Prostate gland (tissue), 2 donors: ENCODE measurements around the gene SLC13A5. TPM values are rescaled to one million over a fixed set of nuclear protein-coding genes. Genes with fewer than 3 reads are reported as not detected.

Experiments used
- DNase-seq: peaks from one replicate; pipeline ENCODE4 v3.0.0-alpha.2; 2019; ENCODE audit warnings: low spot score
- H3K27ac ChIP-seq, 2 donors: fragments of 200-600 bp; sonication (generic); 2 replicates each; pipeline ENCODE4 v1.5.1; 2017 to 2019
- H3K27me3 ChIP-seq: fragments of 200-600 bp; sonication (generic); replicated peaks from 2 replicates; pipeline ENCODE4 v1.5.1; 2019; ENCODE audit not compliant: insufficient read depth
- H3K36me3 ChIP-seq, 2 donors: fragments of 200-600 bp; sonication (generic); 1 replicate in 1 of 2; 2 replicates in 1 of 2; pipeline versions ENCODE4 v1.5.1 to v1.8.1; 2017 to 2019
- H3K4me1 ChIP-seq: fragments of 200-600 bp; sonication (generic); replicated peaks from 2 replicates; pipeline ENCODE4 v1.5.1; 2019
- H3K4me3 ChIP-seq, 2 donors: fragments of 200-600 bp; sonication (generic); 2 replicates each; pipeline ENCODE4 v1.5.1; 2017 to 2019
- H3K9me3 ChIP-seq: fragments of 200-600 bp; sonication (generic); 2 replicates; pipeline ENCODE4 v1.5.1; 2017
- POLR2A ChIP-seq: fragments of 450-650 bp; IDR thresholded peaks from one replicate; pipeline ENCODE4 v1.6.1; 2016; ENCODE audit warnings: antibody characterized with exemption, mild to moderate bottlenecking
- POLR2AphosphoS5 ChIP-seq: sonication (generic); formaldehyde crosslinking; IDR thresholded peaks from one replicate; pipeline ENCODE4 v1.6.1; 2017; ENCODE audit warnings: antibody characterized with exemption
- WGBS: methylation state at CpG from one replicate; pipeline ENCODE4 v1.1.5; 2018; 5-methylcytosine and 5-hydroxymethylcytosine counted together
- intact Hi-C: fragments of 100-400 bp; cut with DNase I; formaldehyde crosslinking; loops from one replicate; pipeline ENCODE4 v1.14.2; 2022
- total RNA-seq, 2 donors: library from RNA; depleted of rRNA; stranded (reverse); fragments of >200 nt; gene quantifications; one replicate each; pipeline ENCODE4 v1.1.0, GENCODE V29; 2016
- TF ChIP-seq, protein P1 (sequence below), 4 experiments: fragments of 200-600 bp in 2 of 4; fragments of 450-650 bp in 2 of 4; sonication (generic) in 2 of 4; IDR thresholded peaks; 1 replicate in 3 of 4; 2 replicates in 1 of 4; pipeline ENCODE4 v1.5.1; 2016 to 2019; ENCODE audit warnings: antibody characterized with exemption in 4 of 4, mild to moderate bottlenecking in 2 of 4, moderate library complexity in 2 of 4

SLC13A5 gene
- total RNA-seq, 2 donors from 2014 or later, result 1.1 to 1.6 TPM

DNA sequence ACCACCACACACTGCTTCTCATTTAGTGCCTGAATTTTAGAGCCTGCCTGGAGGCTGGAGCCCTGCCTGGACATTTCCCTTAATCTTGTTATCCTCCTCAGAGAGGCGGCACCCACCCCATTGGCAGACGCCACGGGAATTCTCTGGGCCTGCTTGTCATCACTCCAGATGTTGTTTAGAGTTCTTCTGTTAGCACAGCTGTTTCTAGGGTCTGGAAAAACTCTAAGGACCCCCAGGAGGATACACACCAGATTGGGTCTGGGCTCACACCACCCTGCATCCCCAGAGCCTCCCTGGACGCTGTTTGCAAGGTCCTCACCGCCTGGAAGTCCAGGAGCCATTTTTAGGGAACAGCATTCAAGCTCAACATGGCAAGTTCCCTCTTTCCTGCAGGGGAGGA lies 42.1 kb upstream of the SLC13A5 start:
- whole genome bisulfite sequencing, result 69% methylated on average over 5 of the region's 5 CpGs
- Histone ChIP-seq H3K9me3 (no peaks in the 10 kb centered on the region), H3K4me3 (peak overlapping the region; percentile 25 to 33), H3K36me3 (no peaks in the 10 kb centered on the region), H3K4me1 (no peaks in the 10 kb centered on the region), H3K27ac (peak overlapping the region; percentile 71 to 76), H3K27me3 (no peaks in the 10 kb centered on the region)
- intact Hi-C loops, result no loop called here
- TF ChIP-seq POLR2A (no peak), POLR2AphosphoS5 (no peak)
- TF ChIP-seq, protein P1, sequence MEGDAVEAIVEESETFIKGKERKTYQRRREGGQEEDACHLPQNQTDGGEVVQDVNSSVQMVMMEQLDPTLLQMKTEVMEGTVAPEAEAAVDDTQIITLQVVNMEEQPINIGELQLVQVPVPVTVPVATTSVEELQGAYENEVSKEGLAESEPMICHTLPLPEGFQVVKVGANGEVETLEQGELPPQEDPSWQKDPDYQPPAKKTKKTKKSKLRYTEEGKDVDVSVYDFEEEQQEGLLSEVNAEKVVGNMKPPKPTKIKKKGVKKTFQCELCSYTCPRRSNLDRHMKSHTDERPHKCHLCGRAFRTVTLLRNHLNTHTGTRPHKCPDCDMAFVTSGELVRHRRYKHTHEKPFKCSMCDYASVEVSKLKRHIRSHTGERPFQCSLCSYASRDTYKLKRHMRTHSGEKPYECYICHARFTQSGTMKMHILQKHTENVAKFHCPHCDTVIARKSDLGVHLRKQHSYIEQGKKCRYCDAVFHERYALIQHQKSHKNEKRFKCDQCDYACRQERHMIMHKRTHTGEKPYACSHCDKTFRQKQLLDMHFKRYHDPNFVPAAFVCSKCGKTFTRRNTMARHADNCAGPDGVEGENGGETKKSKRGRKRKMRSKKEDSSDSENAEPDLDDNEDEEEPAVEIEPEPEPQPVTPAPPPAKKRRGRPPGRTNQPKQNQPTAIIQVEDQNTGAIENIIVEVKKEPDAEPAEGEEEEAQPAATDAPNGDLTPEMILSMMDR (IDR thresholded peaks at IDR 0.05), result no peak
- no peak for DNase-seq

DNA sequence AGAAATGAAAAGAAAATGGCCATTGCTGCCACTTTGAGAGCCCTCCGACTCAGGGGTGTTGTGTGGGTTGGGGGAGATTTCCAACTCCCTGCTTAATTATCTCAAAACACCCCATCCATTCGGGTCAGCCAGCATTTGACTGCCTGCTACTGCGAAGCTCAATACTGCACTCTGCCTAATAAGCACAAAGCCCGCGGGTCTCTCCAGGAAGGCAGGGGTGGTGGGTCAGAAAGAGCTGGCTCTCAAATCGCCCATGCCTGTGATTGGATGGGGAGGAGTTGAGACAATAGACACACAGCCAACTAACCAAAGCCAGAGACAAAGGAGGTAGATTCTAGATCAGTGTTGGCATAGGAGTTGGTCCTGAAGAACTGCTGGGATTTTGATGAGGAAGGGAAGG lies 40.4 kb upstream of the SLC13A5 start:
- Histone ChIP-seq H3K4me1 (no peaks in the 10 kb centered on the region), H3K4me3 (no peak overlapping the region), H3K27ac (peak overlapping the region in 1 of 2 donors; percentile 21), H3K9me3 (no peaks in the 10 kb centered on the region), H3K36me3 (no peaks in the 10 kb centered on the region), H3K27me3 (no peaks in the 10 kb centered on the region)
- TF ChIP-seq POLR2A (no peak), POLR2AphosphoS5 (no peak)
- TF ChIP-seq, protein P1 (IDR thresholded peaks at IDR 0.05), result no peak
- no peak for DNase-seq
- intact Hi-C loops, result no loop called here
- 72% methylated on average over 6 of the region's 6 CpGs for WGBS

DNA sequence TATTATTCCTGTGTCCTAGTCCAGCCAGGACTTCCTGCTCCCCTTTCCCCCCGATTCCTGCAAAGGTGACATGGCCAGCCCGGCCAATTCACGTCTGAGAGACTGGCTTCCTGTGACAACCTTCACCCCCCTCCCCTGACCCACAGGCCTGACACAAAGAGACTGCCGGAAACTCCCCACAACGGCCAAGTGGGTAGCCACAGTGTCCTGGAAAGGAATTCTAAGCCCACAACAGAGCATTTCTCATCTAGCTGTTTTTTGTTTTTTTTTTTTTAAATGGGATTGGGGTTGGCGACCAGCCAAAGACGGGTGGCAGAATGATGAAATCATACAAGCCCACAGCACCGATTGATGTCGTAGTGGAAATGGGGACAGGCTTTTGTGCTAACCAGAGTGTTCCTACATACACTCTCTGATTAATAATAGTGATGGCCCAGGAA lies 39.9 kb upstream of the SLC13A5 start:
- TF ChIP-seq, protein P1 (IDR thresholded peaks at IDR 0.05), result no peak
- TF ChIP-seq POLR2AphosphoS5, result peak; percentile 4
- Histone ChIP-seq H3K27me3 (no peaks in the 10 kb centered on the region), H3K36me3 (no peaks in the 10 kb centered on the region), H3K9me3 (no peaks in the 10 kb centered on the region), H3K4me3 (no peak overlapping the region), H3K4me1 (no peaks in the 10 kb centered on the region), H3K27ac (peak overlapping the region; percentile 21 to 37)
- intact Hi-C loops, result no loop called here
- DNase-seq, result no peak
- 14% methylated on average over 9 of the region's 9 CpGs for WGBS

DNA sequence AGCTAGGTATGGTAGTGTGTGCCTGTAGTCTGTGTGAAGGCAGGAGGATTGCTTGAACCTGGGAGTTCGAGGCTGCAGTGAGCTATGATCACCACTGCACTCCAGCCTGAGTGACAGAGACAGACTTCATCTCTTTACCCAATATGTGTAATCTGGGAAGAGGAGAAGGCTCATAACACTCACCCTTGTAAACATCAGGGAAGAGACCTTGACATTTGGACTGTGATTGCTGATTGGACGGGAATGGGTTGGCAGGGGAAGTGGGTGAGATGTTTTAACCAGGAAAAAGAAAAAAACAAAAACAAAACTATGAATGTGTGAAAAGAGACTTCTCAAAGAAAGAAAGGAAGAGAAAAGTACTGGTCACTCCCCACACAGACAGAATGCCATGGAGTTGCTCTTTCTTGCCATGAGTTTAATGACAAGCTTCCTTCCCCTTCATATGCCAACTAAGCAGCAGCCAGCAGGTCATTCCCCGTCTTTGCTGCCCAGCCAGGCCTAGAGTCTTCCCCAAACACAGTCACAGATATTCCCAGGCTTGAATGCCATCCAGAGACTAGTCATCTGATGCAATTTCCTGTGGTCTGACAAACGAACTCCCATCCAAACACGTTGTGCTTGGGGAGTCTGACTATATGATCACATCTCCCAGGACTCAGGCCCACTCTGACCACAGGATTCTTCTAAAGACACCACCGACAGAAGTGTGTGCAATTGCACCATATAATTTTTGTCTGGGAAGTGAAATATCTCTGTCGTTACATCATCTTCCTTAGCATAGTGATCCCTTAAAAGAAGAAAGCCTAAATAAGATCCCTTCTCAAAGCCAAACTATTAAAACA lies 39.1 kb upstream of the SLC13A5 start:
- no peaks in the 10 kb centered on the region for H3K4me1 ChIP-seq
- TF ChIP-seq POLR2A, result no peak
- TF ChIP-seq POLR2AphosphoS5, result no peak
- TF ChIP-seq, protein P1 (IDR thresholded peaks at IDR 0.05), result no peak
- WGBS, result 56% methylated on average over 7 of the region's 7 CpGs
- no peaks in the 10 kb centered on the region for H3K36me3 ChIP-seq
- H3K27ac ChIP-seq, result peak overlapping the region; percentile 21 to 37
- intact Hi-C loops, result no loop called here
- H3K9me3 ChIP-seq, result no peaks in the 10 kb centered on the region
- no peak for DNase-seq
- H3K4me3 ChIP-seq, result no peak overlapping the region
- no peaks in the 10 kb centered on the region for H3K27me3 ChIP-seq

DNA sequence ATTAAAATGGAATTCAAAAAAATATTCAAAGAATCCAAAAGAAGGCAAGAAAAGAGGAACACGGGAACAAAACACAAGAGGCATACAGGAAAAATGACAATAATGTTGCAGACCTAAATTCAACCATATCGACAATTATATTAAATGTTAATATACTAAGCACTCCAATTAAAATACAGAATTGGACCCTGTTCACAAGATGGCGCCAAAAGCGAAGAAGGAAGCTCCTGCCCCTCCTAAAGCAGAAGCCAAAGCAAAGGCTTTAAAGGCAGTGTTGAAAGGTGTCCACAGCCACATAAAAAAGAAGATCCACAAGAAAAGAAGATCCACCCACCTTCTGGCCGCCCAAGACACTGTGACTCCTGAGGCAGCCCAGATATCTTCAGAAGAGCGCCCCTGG lies 36.4 kb upstream of the SLC13A5 start:
- Histone ChIP-seq H3K27me3 (no peaks in the 10 kb centered on the region), H3K4me1 (no peaks in the 10 kb centered on the region), H3K27ac (no peak overlapping the region), H3K36me3 (no peaks in the 10 kb centered on the region), H3K9me3 (no peaks in the 10 kb centered on the region), H3K4me3 (no peak overlapping the region)
- WGBS, result 84% methylated on average over 6 of the region's 6 CpGs
- intact Hi-C loops, result no loop called here
- TF ChIP-seq, protein P1 (IDR thresholded peaks at IDR 0.05), result no peak
- TF ChIP-seq POLR2A (no peak), POLR2AphosphoS5 (no peak)
- no peak for DNase-seq
